Mesothelial cell of epicardium (in vitro differentiated cells): ENCODE measurements around the gene CD58. TPM values are rescaled to one million over a fixed set of nuclear protein-coding genes. Genes with fewer than 3 reads are reported as not detected.

ENCODE experiments used
- DNase-seq, 2 experiments: peaks; one replicate each; pipeline ENCODE4 v3.0.0; 2021; ENCODE audit warnings: low spot score in 2 of 2; ENCODE audit not compliant: unreplicated experiment in 2 of 2
- H3K27ac Mint-ChIP-seq: 2 replicates; pipeline ENCODE4 v1.8.0; 2021; ENCODE audit warnings: mixed read lengths
- H3K27me3 Mint-ChIP-seq: 2 replicates; pipeline ENCODE4 v1.8.0; 2021; ENCODE audit warnings: low read depth, mixed read lengths
- H3K36me3 Mint-ChIP-seq: 2 replicates; pipeline ENCODE4 v1.8.0; 2021; ENCODE audit warnings: mixed read lengths
- H3K4me1 Mint-ChIP-seq: 2 replicates; pipeline ENCODE4 v1.8.0; 2021; ENCODE audit warnings: mixed read lengths
- H3K4me3 Mint-ChIP-seq: 2 replicates; pipeline ENCODE4 v1.8.0; 2021; ENCODE audit warnings: mild to moderate bottlenecking, moderate library complexity, mixed read lengths
- H3K9me3 Mint-ChIP-seq: 2 replicates; pipeline ENCODE4 v1.8.0; 2021; ENCODE audit warnings: mixed read lengths
- CTCF ChIP-seq: fragments of 200-600 bp; sonication (generic); IDR thresholded peaks from one replicate; pipeline ENCODE4 v1.5.0; 2021; ENCODE audit warnings: antibody characterized with exemption; ENCODE audit not compliant: unreplicated experiment
- total RNA-seq: library from RNA; stranded (reverse); gene quantifications from 3 replicates; pipeline ENCODE4 v1.2.1, GENCODE V29; 2021

CD58 gene
- total RNA-seq, 1 donor from 2014 or later = 6.6 TPM

DNA sequence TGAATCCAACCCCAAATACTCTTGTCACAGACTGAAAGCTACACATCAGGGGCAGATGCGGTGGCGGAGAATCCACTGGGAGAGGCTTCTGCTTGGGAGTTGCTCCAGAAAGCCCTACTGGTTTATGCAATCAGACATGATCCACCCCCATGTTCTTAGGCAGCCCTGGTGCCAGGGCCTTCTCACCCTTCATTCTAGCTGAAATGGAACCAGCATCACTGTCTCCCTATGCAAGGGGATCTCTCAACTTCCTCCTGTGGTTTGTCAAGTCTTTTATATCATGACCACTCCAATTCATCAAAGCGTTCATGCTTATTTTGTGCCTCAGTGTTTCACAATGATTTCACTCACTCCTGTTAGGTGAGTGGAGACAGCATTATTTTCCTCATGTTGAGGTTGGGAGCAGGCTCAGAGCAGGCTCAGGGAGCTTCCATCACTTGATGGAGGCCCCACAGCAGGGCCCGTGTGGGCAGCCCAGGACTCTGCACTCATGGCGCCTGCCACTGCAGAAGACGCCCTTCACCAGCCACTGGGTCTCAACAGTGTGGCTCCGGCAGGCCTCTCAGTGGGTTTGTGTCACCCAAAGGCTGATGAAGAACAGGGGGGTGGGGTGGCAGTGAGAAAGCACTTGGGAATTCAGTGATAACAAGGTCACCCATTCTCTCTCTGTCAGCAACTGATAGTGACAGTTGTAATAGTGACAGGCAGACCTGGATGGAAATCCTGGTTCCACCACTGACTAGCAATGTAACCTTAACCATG lies 67.1 kb downstream of the CD58 start:
- H3K4me1 Mint-ChIP-seq = peaks cover 2% of the 10 kb centered on the region
- H3K4me3 Mint-ChIP-seq = no peak overlapping the region
- H3K27me3 Mint-ChIP-seq = no peaks in the 10 kb centered on the region
- H3K27ac Mint-ChIP-seq = no peak overlapping the region
- H3K36me3 Mint-ChIP-seq = no peaks in the 10 kb centered on the region
- no peak for DNase-seq
- no peaks in the 10 kb centered on the region for H3K9me3 Mint-ChIP-seq
- no peak for TF ChIP-seq CTCF

GRCh38 chr1:116502671-116503314 lies 68.0 kb downstream of the CD58 start:
- Mint-ChIP-seq H3K4me1 (peaks cover 2% of the 10 kb centered on the region), H3K27ac (no peak overlapping the region), H3K4me3 (no peak overlapping the region), H3K36me3 (no peaks in the 10 kb centered on the region), H3K9me3 (no peaks in the 10 kb centered on the region), H3K27me3 (no peaks in the 10 kb centered on the region)
- DNase-seq = no peak
- TF ChIP-seq CTCF = no peak

- Mint-ChIP-seq H3K27me3 (no peaks in the 10 kb centered on the region), H3K27ac (no peak overlapping the region), H3K4me1 (peaks cover 4% of the 10 kb centered on the region), H3K36me3 (no peaks in the 10 kb centered on the region), H3K9me3 (no peaks in the 10 kb centered on the region), H3K4me3 (no peak overlapping the region)
- no peak for DNase-seq
- no peak for TF ChIP-seq CTCF
Observed at GRCh38 chr1:116501870-116502244, 69.0 kb downstream of the CD58 start.

GRCh38 chr1:116501125-116501869 lies 69.5 kb downstream of the CD58 start:
- TF ChIP-seq CTCF = no peak
- Mint-ChIP-seq H3K27me3 (no peaks in the 10 kb centered on the region), H3K4me3 (no peak overlapping the region), H3K27ac (no peak overlapping the region), H3K36me3 (no peaks in the 10 kb centered on the region), H3K4me1 (peaks cover 8% of the 10 kb centered on the region), H3K9me3 (no peaks in the 10 kb centered on the region)
- no peak for DNase-seq

GRCh38 chr1:116498789-116499628 lies 71.8 kb downstream of the CD58 start:
- Mint-ChIP-seq H3K9me3 (no peaks in the 10 kb centered on the region), H3K4me1 (peaks cover 21% of the 10 kb centered on the region), H3K27ac (no peak overlapping the region), H3K36me3 (no peaks in the 10 kb centered on the region), H3K27me3 (no peaks in the 10 kb centered on the region), H3K4me3 (no peak overlapping the region)
- DNase-seq = peak in 1 of 2 experiments; percentile 58
- peak; percentile 87 for TF ChIP-seq CTCF
